HepG2 (cell line): ENCODE results near the gene RGS14. TPM values are rescaled to one million over a fixed set of nuclear protein-coding genes. Genes with fewer than 3 reads are reported as not detected.

Source experiments
- DMAP1 ChIP-seq: IDR thresholded peaks from 2 replicates; pipeline ENCODE4 v1.6.1; 2016
- E2F1 ChIP-seq: sonication (generic); formaldehyde crosslinking; IDR thresholded peaks from 2 replicates; pipeline ENCODE4 v1.5.0; 2020; ENCODE audit warnings: missing genetic modification reagents
- KDM4B ChIP-seq: sonication (generic); formaldehyde crosslinking; IDR thresholded peaks from 2 replicates; pipeline ENCODE4 v1.4.0; 2020; ENCODE audit warnings: missing genetic modification reagents
- MLX ChIP-seq: IDR thresholded peaks from 2 replicates; pipeline ENCODE4 v1.6.1; 2016
- NFYB ChIP-seq: sonication (generic); formaldehyde crosslinking; IDR thresholded peaks from 2 replicates; pipeline ENCODE4 v1.4.0; 2020; ENCODE audit warnings: missing genetic modification reagents
- PAXIP1 ChIP-seq: sonication (generic); formaldehyde crosslinking; conservative IDR thresholded peaks from 2 replicates; pipeline ENCODE4 v1.4.0; 2020; ENCODE audit warnings: mild to moderate bottlenecking, missing genetic modification reagents, moderate library complexity
- PBX3 ChIP-seq: sonication (generic); formaldehyde crosslinking; IDR thresholded peaks from 2 replicates; pipeline ENCODE4 v1.8.1; 2023; ENCODE audit warnings: missing genetic modification reagents, inconsistent platforms, borderline replicate concordance
- THAP11 ChIP-seq: IDR thresholded peaks from 2 replicates; pipeline ENCODE4 v1.6.1; 2016; ENCODE audit warnings: missing biosample characterization, missing genetic modification reagents
- THAP9 ChIP-seq: sonication (generic); formaldehyde crosslinking; IDR thresholded peaks from 2 replicates; pipeline ENCODE4; 2020; ENCODE audit warnings: missing genetic modification reagents, mild to moderate bottlenecking, borderline replicate concordance
- ZFP62 ChIP-seq: sonication (generic); formaldehyde crosslinking; IDR thresholded peaks from 2 replicates; pipeline ENCODE4 v1.4.0; 2020; ENCODE audit warnings: missing genetic modification reagents
- ZNF414 ChIP-seq: sonication (generic); formaldehyde crosslinking; IDR thresholded peaks from 2 replicates; pipeline ENCODE4 v1.5.0; 2020; ENCODE audit warnings: missing genetic modification reagents
- ZNF569 ChIP-seq: sonication (generic); formaldehyde crosslinking; IDR thresholded peaks from 2 replicates; pipeline ENCODE4 v1.5.0; 2020; ENCODE audit warnings: mild to moderate bottlenecking, missing genetic modification reagents, moderate library complexity, borderline replicate concordance
- ZNF607 ChIP-seq: sonication (generic); formaldehyde crosslinking; IDR thresholded peaks from 2 replicates; pipeline ENCODE4 v1.5.1; 2020; ENCODE audit warnings: missing genetic modification reagents, mild to moderate bottlenecking, borderline replicate concordance
- ZNF777 ChIP-seq: sonication (generic); formaldehyde crosslinking; IDR thresholded peaks from 2 replicates; pipeline ENCODE4 v1.4.0; 2020; ENCODE audit warnings: missing genetic modification reagents
- ZNF878 ChIP-seq: sonication (generic); formaldehyde crosslinking; IDR thresholded peaks from 2 replicates; pipeline ENCODE4 v1.8.1; 2023; ENCODE audit warnings: mild to moderate bottlenecking, missing genetic modification reagents, moderate library complexity
- ZNF883 ChIP-seq: sonication (generic); formaldehyde crosslinking; IDR thresholded peaks from 2 replicates; pipeline ENCODE4 v1.5.1; 2020; ENCODE audit warnings: mild to moderate bottlenecking, missing genetic modification reagents; ENCODE audit errors: not compliant biosample characterization
- polyA plus RNA-seq, 8 experiments: library from polyadenylated mRNA; depleted of rRNA in 3 of 8; stranded (reverse) in 7 of 8; unstranded in 1 of 8; fragments of >200 nt; fragmentation: Illumina TruSeq in 4 of 8; extraction: Trizol in 4 of 8; gene quantifications; 2 replicates each; pipeline versions ENCODE4 v1.2.1 to v1.2.3, GENCODE V29; 2011 to 2016; ENCODE audit warnings: low read depth in 4 of 8, missing spikeins in 1 of 8, mixed read lengths in 1 of 8; ENCODE audit not compliant: insufficient read depth in 1 of 8
- total RNA-seq, 5 experiments: library from RNA; depleted of rRNA; stranded (reverse); fragments of >200 nt; fragmentation: Illumina TruSeq; extraction: Trizol; gene quantifications; 2 replicates each; pipeline ENCODE4 v1.2.3, GENCODE V29; 2016; ENCODE audit warnings: low read depth in 1 of 5

RGS14 gene
- total and polyA plus RNA-seq, 2 of the 13 experiments (the other 11 are each of a cell fraction or from before 2014, with no cell fraction given) = 11.1 to 17.2 TPM

- TF ChIP-seq PBX3 (CRISPR knock-in tag) (peak; percentile 79; the same call in 1 of the 2 replicates), DMAP1 (CRISPR knock-in tag) (peak; percentile 72), ZNF414 (CRISPR knock-in tag) (0 out of 2 replicates have a peak, but pooled peaks have one; percentile 71), PAXIP1 (peak; percentile 96), KDM4B (CRISPR knock-in tag) (0 out of 2 replicates have a peak, but pooled peaks have one; percentile 40), ZFP62 (no peak), ZNF569 (no peak), THAP9 (CRISPR knock-in tag) (no peak; the same call in 1 of the 2 replicates), THAP11 (peak; percentile 44; the same call in 1 of the 2 replicates), ZNF878 (CRISPR knock-in tag) (peak; percentile 83; the same call in 1 of the 2 replicates), E2F1 (CRISPR knock-in tag) (peak; percentile 57), ZNF777 (CRISPR knock-in tag) (0 out of 2 replicates have a peak, but pooled peaks have one; percentile 29), NFYB (no peak), ZNF607 (CRISPR knock-in tag) (peak; percentile 62; the same call in 1 of the 2 replicates), MLX (peak; percentile 75), ZNF883 (CRISPR knock-in tag) (peak; percentile 17)
Observed at GRCh38 chr5:177378884-177379883, 21.5 kb downstream of the RGS14 start (continued).
